HG03432 (cell line): Measurements from ENCODE around the gene SPON1.
"Not testable (repeated sequence)": the region's sequence is repeated elsewhere in the genome, so short reads cannot be mapped to it uniquely, and the experiment has no call there.

Source experiments
- ATAC-seq: cut with Tn5 transposase; IDR thresholded peaks from one replicate; pipeline ENCODE4 v1.9.1; 2021; ENCODE audit warnings: mild to moderate bottlenecking, moderate library complexity; ENCODE audit not compliant: unreplicated experiment

Gene SPON1

GRCh38 chr11:14029971-14030920, 67.7 kb downstream of the SPON1 start:
- no peak for ATAC-seq

GRCh38 chr11:14035526-14035925, 73.0 kb downstream of the SPON1 start:
- ATAC-seq: not testable (repeated sequence)

GRCh38 chr11:14036469-14036868, 73.9 kb downstream of the SPON1 start:
- ATAC-seq: no peak

- ATAC-seq: no peak
Measured at GRCh38 chr11:14041040-14041439, 78.5 kb downstream of the SPON1 start.

GRCh38 chr11:14041565-14041964, 79.0 kb downstream of the SPON1 start:
- no peak for ATAC-seq

- no peak for ATAC-seq
Measured at GRCh38 chr11:14042686-14043465, 80.4 kb downstream of the SPON1 start.

- ATAC-seq: no peak
Measured at GRCh38 chr11:14044916-14045315, 82.4 kb downstream of the SPON1 start.

- ATAC-seq: no peak
Measured at GRCh38 chr11:14045417-14045816, 82.9 kb downstream of the SPON1 start.

- ATAC-seq: no peak
Measured at GRCh38 chr11:14052198-14052597, 89.7 kb downstream of the SPON1 start.

- ATAC-seq: no peak
Measured at GRCh38 chr11:14054116-14055107, 91.9 kb downstream of the SPON1 start.

- ATAC-seq: no peak
Measured at GRCh38 chr11:14055936-14056335, 93.4 kb downstream of the SPON1 start.

- no peak for ATAC-seq
Measured at GRCh38 chr11:14058061-14058460, 95.5 kb downstream of the SPON1 start.

- no peak for ATAC-seq
Measured at GRCh38 chr11:14059491-14059890, 97.0 kb downstream of the SPON1 start.

- ATAC-seq: no peak
Measured at GRCh38 chr11:14061721-14062120, 99.2 kb downstream of the SPON1 start.

GRCh38 chr11:14065141-14065540, 102.6 kb downstream of the SPON1 start:
- no peak for ATAC-seq

GRCh38 chr11:14065681-14066080, 103.2 kb downstream of the SPON1 start:
- no peak for ATAC-seq

GRCh38 chr11:14067686-14068085, 105.2 kb downstream of the SPON1 start:
- no peak for ATAC-seq

- no peak for ATAC-seq
Measured at GRCh38 chr11:14070896-14071295, 108.4 kb downstream of the SPON1 start.

- ATAC-seq: no peak
Measured at GRCh38 chr11:14073849-14074476, 111.4 kb downstream of the SPON1 start.
